ENCODE results near the gene GATC.
"Not testable (repeated sequence)": the region's sequence is repeated elsewhere in the genome, so short reads cannot be mapped to it uniquely, and the experiment has no call there.

Gene GATC

GRCh38 chr12:120437735-120438494 lies 8.3 kb upstream of the GATC start, which contains the start of gene COX6A1:
COX6A1 (plus strand) TSS chr12:120438113; CDS start chr12:120438127, 14 bp downstream.
- peak; percentile 95 for DNase-seq

DNA sequence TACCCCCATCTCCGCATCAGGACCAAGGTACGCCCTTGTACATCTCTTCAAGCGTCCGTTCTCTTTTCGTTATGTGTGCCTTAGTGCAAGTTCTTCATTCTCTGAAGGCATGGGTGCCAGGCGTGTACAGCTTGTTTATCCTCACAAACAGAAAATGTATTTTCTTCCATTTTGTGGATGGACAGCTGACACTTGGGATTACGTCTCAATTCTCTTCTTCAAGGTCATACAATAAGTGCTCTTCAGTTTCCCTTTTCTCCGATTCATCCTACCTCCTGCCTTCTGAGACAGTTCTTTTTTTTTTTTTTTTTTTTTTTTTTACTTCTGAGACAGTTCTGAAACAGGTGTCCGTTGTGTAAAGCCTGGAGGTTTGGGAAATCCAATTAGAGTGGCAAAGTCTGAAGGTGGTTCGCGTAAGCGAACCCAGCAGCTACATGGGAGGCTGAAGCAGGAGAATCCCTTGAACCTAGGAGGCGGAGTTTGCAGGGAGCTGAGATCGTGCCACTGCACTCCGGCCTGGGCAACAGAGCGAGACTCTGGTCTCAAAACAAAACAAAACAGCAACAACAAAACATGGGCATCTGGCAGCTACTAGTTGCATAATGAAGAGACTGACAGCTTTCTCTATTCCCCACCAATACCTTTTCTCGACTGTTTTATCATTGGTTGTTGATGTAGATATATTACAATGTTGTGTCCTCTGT lies 7.6 kb upstream of the GATC start:
- DNase-seq: no peak

- DNase-seq: peak; percentile 65
Observed at GRCh38 chr12:120439646-120440247, 6.5 kb upstream of the GATC start.

- DNase-seq: no peak
Observed at GRCh38 chr12:120444676-120445075, 1.6 kb upstream of the GATC start.

DNA sequence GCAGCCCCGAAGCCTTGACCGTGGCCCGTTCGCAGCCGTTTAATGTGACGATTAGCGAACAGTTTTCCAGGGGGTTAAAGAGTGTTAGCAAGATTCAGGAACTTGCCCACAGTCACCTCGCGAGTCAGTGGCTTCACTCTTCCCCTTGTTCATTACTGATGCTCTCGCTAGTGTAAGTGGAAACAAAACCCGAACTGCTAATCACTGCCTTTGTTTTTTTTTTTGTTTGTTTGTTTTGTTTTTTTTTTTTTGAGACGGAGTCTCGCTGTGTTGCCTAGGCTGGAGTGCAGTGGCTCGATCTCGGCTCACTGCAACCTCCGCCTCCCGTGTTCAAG lies 567 bp downstream of the GATC start:
- DNase-seq: not testable (repeated sequence)

GRCh38 chr12:120447992-120448391 lies 1.7 kb downstream of the GATC start:
- no peak for DNase-seq

DNA sequence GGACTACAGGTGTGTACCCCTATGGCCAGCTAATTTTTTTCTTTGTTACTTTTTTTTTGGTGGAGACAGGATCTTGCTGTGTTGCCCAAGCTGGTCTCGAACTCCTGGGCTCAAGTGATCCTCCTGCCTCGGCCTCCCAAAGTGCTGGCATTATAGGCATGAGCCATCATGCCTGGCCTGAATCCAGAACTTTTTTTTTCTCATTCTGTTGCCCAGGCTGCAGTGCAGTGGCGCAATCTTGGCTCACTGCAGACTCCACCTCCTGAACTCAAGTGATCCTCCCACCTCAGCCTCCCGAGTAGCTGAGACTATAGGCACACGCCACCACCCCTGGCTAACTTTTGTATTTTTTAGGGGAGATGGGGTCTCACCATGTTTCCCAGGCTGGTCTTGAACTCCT lies 6.3 kb downstream of the GATC start:
- peak; percentile 6 for DNase-seq

GRCh38 chr12:120453060-120453750 lies 7.0 kb downstream of the GATC start:
- DNase-seq: no peak

GRCh38 chr12:120453977-120454376 lies 7.7 kb downstream of the GATC start:
- peak; percentile 19 for DNase-seq

DNA sequence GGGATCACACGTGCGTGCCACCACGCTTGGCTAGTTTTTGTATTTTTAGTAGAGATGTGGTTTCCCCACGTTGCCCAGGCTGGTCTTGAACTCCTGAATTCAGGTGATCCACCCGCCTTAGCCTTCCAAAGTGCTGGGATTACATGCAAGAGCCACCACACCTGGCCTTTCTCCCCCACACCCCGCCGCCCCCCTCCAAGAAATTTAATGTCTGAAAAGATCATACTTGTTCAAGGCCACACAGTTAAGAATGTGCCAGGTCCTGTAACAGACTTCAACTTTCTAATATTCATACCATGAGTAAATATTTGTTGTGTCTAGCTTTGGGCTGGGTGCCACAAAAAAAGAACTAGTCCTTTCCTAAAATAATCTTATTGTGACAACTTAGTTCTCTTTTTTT lies 9.1 kb downstream of the GATC start:
- DNase-seq: no peak

DNA sequence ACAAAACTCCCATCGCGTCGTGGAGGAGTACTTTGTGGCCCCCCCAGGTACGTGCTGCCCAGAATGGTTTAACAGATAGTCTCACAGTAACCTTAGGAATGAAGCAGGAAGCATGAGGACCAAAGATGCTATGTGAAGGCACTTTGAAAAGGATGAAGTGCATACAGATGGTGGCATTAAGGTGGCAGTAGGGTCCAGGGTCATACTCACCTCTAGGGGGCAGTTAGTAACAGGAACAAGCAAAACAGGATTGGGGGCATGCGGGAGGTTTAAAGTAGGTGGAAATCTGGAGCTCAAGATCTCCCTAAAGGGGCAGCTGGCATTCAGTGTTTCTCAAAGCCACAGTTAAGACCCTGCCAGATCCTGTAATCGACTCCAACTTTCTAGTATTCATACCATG lies 10.9 kb downstream of the GATC start:
- peak; percentile 8 for DNase-seq

DNA sequence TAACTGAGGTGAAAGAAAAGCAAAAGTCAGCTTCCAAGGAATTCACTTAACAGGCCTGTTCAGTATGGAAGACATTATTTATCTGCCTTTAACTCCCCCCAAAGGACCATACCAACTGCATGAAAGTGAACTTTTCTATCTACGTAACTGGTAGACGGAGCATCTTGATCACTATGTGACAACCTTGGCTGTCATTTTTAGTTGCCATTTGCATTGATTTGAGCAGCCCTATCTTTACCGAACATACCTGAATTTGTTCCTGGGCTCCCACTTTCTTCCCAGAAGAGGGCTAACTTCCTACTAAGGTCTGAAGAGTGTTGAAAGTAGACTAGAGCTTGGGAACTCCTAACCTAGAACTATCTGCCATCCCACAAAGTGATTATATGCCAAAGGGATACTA lies 13.9 kb downstream of the GATC start:
- no peak for DNase-seq

GRCh38 chr12:120462099-120462640 lies 15.9 kb downstream of the GATC start:
- DNase-seq: no peak

DNA sequence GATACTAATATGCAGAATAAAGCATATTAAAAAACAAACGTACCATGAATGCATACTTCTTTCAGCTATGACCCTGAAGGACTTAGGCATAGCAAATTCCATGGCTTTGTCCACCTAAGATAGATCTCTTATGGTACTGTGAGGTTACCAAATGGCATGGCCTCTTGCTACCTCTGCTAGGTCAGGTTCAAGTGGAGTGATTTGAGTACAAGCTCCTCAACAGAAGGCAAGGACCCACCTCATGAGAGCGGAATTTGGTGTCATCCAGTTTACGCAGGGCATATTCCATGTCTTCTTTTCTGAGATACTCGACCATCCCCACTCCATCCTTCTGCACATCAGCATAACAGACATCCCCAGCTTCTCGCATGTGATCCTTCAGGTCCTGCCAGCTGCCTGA lies 17.5 kb downstream of the GATC start:
- no peak for DNase-seq

DNA sequence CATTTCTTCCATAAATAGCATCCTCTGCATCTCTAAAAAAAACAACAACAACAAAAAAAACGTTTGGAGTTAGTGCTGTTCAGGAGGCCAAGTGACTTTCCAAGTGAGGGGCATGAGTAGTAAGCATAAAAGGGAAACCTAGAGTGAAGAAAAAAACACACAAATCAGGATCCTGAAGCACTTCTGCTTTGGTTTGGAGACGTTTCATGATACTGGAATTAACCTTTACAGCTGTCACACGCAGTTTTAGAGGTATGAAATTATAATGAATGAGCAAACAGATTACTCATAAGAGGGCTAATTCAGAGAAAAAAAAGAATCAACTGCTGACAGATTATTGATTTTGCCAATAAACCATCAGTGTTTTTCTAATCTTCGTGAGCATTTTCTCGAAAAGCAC lies 19.5 kb downstream of the GATC start:
- no peak for DNase-seq

DNA sequence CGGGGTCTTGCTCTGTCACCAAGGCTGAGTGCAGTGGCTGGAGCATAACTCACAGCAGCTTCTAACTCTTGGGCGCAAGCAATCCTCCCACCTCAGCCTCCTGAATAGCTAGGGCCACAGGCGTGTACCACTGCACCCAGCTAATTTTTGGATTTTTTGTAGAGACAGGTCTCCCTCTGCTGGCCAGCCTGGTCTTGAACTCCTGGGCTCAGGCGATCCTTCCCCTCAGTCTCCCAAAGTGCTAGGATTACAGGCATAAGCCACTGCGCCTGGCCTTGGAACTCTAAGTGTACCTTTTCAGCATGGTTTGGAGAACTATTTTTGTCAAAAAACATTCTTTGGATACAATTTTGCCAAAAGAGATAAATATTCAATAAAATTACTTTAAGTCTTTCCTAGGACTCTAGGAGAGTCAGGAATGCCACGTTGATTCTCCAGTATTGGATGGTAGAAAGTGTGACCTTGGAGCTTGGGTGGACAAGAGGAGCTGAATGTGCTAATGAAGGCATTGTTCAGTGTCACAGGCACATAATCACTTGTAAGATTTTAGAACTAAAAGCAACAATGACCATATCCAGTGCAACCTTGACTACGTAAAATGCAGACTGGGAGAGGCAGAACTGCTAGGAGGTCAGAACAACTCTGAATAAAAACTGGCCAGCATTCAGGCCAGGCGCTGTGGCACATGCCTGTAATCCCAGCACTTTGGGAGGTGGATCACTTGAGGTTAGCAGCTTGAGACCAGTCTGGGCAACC lies 20.5 kb downstream of the GATC start:
- peak; percentile 52 for DNase-seq

- DNase-seq: no peak
Observed at GRCh38 chr12:120467439-120467838, 21.2 kb downstream of the GATC start.

DNA sequence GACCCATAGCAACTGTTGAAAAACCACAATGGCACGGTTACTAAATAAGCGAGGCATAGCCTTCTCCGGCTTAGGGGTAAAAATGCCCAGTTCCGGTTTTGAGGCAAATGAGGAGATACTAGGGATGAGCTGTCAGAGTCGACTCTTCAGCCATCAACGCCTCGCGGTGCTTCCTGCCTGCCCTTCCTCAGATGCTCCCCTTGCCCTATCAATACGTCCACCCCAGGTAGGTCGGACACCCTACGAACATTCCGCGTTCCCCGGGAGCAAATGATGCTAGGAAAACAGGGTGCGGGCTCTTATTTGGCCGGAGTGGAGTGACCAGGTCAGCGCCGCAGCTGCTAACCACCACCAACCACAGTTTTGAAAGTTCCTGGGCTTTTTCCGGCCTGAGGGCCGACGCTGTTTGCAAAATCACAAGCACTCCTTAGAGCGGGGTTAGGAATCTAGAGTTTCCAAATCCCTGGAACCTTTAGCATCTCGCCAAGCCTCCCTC lies 22.1 kb downstream of the GATC start:
- peak; percentile 20 for DNase-seq

DNA sequence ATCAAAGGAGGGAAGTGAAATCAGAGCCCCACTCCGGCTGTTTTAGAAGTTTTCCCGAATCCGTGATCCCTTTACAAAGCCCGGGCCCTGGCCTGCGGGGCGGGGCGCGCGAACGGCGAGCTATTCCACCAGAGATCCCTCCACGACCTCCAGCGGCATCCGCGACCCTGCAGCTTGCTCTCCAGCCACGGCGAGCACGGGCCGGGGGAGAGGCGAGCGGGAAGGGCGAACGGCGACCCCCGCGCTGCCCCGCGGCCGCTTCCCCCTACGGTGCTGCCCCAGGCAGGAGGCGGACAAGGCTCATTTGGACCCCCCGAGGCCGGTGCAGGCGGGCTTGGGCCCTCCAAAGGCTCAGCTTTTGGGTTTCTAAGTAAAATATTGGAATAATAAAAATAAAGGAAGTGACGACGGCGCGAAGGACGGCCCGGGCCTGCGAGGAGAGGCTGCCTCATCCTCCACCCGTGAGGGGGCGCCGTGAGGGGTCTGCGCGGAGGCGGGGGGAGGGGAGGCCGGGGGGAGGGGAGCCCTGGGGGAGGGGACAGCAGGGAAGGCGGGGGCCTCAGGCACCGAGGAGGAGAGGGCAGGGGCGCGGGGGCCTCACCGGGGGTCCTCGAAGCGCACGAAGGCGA lies 22.7 kb downstream of the GATC start:
- no peak for DNase-seq

DNA sequence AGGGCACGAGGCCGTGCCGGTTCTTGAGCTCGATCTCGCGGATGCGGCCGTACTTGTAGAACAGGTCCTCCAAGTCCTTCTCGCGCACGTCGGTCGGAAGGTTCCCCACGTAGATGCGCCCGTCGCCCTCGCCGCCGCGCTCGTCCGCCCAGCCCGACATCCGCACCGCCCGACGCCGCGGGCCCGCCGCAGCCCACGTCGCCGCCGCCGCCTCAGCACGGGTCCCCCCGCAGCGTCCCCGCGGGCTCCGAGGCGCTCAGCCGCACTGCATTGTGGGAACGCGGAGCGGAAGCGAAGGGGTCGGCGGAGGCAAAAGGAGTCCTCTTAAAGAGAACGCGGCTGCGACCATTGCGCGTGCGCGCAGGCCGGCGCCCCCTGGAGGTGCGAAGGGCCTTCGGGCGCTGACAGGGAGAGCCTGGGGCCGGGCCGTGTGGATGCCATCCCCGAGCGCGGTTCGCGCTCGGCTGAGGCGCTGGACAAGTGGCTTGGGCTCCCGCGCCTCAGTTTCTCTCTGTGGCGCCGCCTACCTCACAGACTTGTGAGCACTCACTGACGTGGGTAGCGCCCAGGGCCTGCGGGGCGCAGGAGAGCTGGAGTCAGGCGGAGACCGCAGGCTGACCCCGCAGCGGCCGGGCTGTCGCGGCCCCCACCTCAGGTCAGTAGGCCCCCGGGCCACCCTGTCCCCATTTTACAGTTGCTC lies 23.4 kb downstream of the GATC start, which contains the start of gene SRSF9:
Gene SRSF9, minus strand, starts transcription at position 299 of the 700 bp plus-strand sequence. Its CDS starts 139 bp downstream, at position 160.
- DNase-seq: peak; percentile 97

Data from fibroblast of skin of scalp (primary cell).